Activated CD4-positive, alpha-beta T cell treated with anti-CD3 and anti-CD28 coated beads for 36 hours (primary cell): ENCODE results near the gene DNM2. TPM values are rescaled to one million over a fixed set of nuclear protein-coding genes. Genes with fewer than 3 reads are reported as not detected.
"Not testable (repeated sequence)": the region's sequence is repeated elsewhere in the genome, so short reads cannot be mapped to it uniquely, and the experiment has no call there.

Source experiments
- ATAC-seq: fragments of 200-7000 bp; cut with Tn5 transposase; one replicate; pipeline ENCODE4 v1.10.0; 2021; ENCODE audit warnings: mild to moderate bottlenecking, moderate library complexity
- CTCF ChIA-PET: fragments of 350-600 bp; sonication (Branson Sonifier 250); formaldehyde crosslinking; loops from one replicate; lab custom pipeline; 2021; ENCODE audit warnings: antibody characterized with exemption; lab: Charles Lee
- POLR2A ChIA-PET: fragments of 350-600 bp; sonication (Branson Sonifier 250); formaldehyde crosslinking; loops from one replicate; lab custom pipeline; 2021; ENCODE audit warnings: antibody characterized with exemption, inconsistent platforms; lab: Charles Lee
- DNase-seq: peaks from one replicate; pipeline ENCODE4 v3.0.0-alpha.2; 2020
- H3K27ac Mint-ChIP-seq: one replicate; pipeline ENCODE4 v1.8.0; 2021; ENCODE audit warnings: mixed read lengths
- H3K27me3 Mint-ChIP-seq: one replicate; pipeline ENCODE4 v1.8.0; 2021; ENCODE audit warnings: mixed read lengths
- H3K36me3 Mint-ChIP-seq: one replicate; pipeline ENCODE4 v1.8.0; 2021; ENCODE audit warnings: low read depth, mixed read lengths
- H3K4me1 Mint-ChIP-seq: one replicate; pipeline ENCODE4 v1.8.0; 2021; ENCODE audit warnings: mixed read lengths
- H3K4me3 Mint-ChIP-seq: one replicate; pipeline ENCODE4 v1.8.0; 2021; ENCODE audit warnings: mild to moderate bottlenecking, moderate library complexity, mixed read lengths
- H3K9me3 Mint-ChIP-seq: one replicate; pipeline ENCODE4 v1.8.0; 2021; ENCODE audit warnings: low read depth, mixed read lengths
- intact Hi-C, 2 experiments: fragments of 100-400 bp; cut with DNase I in 1 of 2; cut with micrococcal nuclease in 1 of 2; formaldehyde crosslinking; loops; one replicate each; pipeline versions ENCODE4 v1.14.2 to v1.15.1; 2022 to 2024; cut with DNase I, micrococcal nuclease
- total RNA-seq, 2 experiments: library from RNA; stranded (reverse); gene quantifications; one replicate each; pipeline ENCODE4 v1.2.3, GENCODE V29; 2021

The DNM2 gene
- total RNA-seq, 2 experiments from 2014 or later = 167 to 185 TPM

- H3K36me3 Mint-ChIP-seq = peaks cover 10% of the 10 kb centered on the region
- peak overlapping the region; percentile 99 for H3K27ac Mint-ChIP-seq
- peak overlapping the region; percentile 94 for H3K4me3 Mint-ChIP-seq
- DNase-seq (peak; percentile 93), ATAC-seq (peak; percentile 47)
- H3K4me1 Mint-ChIP-seq = peaks cover 15% of the 10 kb centered on the region
- intact Hi-C loops = loop anchor here (1.0 kb wide), 10 partner anchors 35 to 503 kb away; partner anchors contain the start of genes CARM1 (in 2 of the 2), ILF3 (in 1 of the 2), KRI1 (in 1 of the 2) and RAVER1 (in 1 of the 2)
- CTCF ChIA-PET = interaction anchor here (0.6 to 6.3 kb wide), 16 partner anchors 13 to 270 kb away, joined by 3 to 59 read pairs (median 4); partner anchors contain the start of genes CARM1, DNM2 and QTRT1
- no peaks in the 10 kb centered on the region for H3K27me3 Mint-ChIP-seq
- peaks cover 4% of the 10 kb centered on the region for H3K9me3 Mint-ChIP-seq
- POLR2A ChIA-PET = interaction anchor here (0.5 to 3.4 kb wide), 11 partner anchors 22 to 545 kb away, joined by 3 to 21 read pairs (median 4); partner anchors contain the start of genes DNM2, LDLR and QTRT1
Measured at GRCh38 chr19:10836479-10837330, 118.8 kb downstream of the DNM2 start.

GRCh38 chr19:10837649-10838048 lies 119.8 kb downstream of the DNM2 start:
- H3K9me3 Mint-ChIP-seq, H3K27ac Mint-ChIP-seq, H3K4me3 Mint-ChIP-seq, ATAC-seq, DNase-seq, POLR2A ChIA-PET, intact Hi-C loops, H3K27me3 Mint-ChIP-seq: not testable (repeated sequence)
- peaks cover 10% of the 10 kb centered on the region for H3K36me3 Mint-ChIP-seq
- H3K4me1 Mint-ChIP-seq = peaks cover 15% of the 10 kb centered on the region
- CTCF ChIA-PET = interaction anchor here (0.7 to 6.3 kb wide), 4 partner anchors 21 to 121 kb away, joined by 3 to 59 read pairs (median 10); partner anchors contain the start of gene DNM2

- DNase-seq = no peak
- Mint-ChIP-seq H3K36me3 (peaks cover 7% of the 10 kb centered on the region), H3K27me3 (no peaks in the 10 kb centered on the region), H3K4me3 (no peak overlapping the region), H3K27ac (no peak overlapping the region), H3K9me3 (peaks cover 4% of the 10 kb centered on the region), H3K4me1 (peaks cover 15% of the 10 kb centered on the region)
- POLR2A ChIA-PET = interaction anchor here (0.5 to 0.6 kb wide), 2 partner anchors 98 to 504 kb away, joined by 3 read pairs; no protein-coding TSS in a partner anchor
- CTCF ChIA-PET = interaction anchor here (1.0 to 6.3 kb wide), 4 partner anchors 10 to 139 kb away, joined by 3 to 59 read pairs (median 4); partner anchors contain the start of gene C19orf38
- intact Hi-C loops = no loop called here
- ATAC-seq = no peak
Measured at GRCh38 chr19:10838377-10838776, 120.5 kb downstream of the DNM2 start.

GRCh38 chr19:10839114-10840050 lies 121.5 kb downstream of the DNM2 start:
- Mint-ChIP-seq H3K27ac (no peak overlapping the region), H3K4me3 (no peak overlapping the region), H3K4me1 (peaks cover 15% of the 10 kb centered on the region), H3K36me3 (peaks cover 7% of the 10 kb centered on the region), H3K27me3 (no peaks in the 10 kb centered on the region), H3K9me3 (peaks cover 4% of the 10 kb centered on the region)
- no peak for DNase-seq
- intact Hi-C loops = no loop called here
- ATAC-seq = no peak
- ChIA-PET POLR2A (interaction anchor here (0.5 to 0.7 kb wide), 2 partner anchors 97 to 909 kb away, joined by 3 to 4 read pairs; no protein-coding TSS in a partner anchor), CTCF (interaction anchor here (0.6 to 6.3 kb wide), 5 partner anchors 9 to 140 kb away, joined by 3 to 59 read pairs (median 3); partner anchors contain the start of gene C19orf38)

GRCh38 chr19:10842788-10843187 lies 124.9 kb downstream of the DNM2 start:
- no peak overlapping the region for H3K27ac Mint-ChIP-seq
- H3K4me3 Mint-ChIP-seq = no peak overlapping the region
- no peaks in the 10 kb centered on the region for H3K27me3 Mint-ChIP-seq
- intact Hi-C loops = no loop called here
- peaks cover 5% of the 10 kb centered on the region for H3K36me3 Mint-ChIP-seq
- H3K9me3 Mint-ChIP-seq = peaks cover 5% of the 10 kb centered on the region
- ChIA-PET POLR2A (no interaction called here), CTCF (interaction anchor here (1.5 kb wide), 1 partner anchor 21 kb away, joined by 6 read pairs; no protein-coding TSS in a partner anchor)
- no peaks in the 10 kb centered on the region for H3K4me1 Mint-ChIP-seq
- no peak for DNase-seq
- no peak for ATAC-seq

GRCh38 chr19:10846500-10847202 lies 128.8 kb downstream of the DNM2 start:
- no peaks in the 10 kb centered on the region for H3K27me3 Mint-ChIP-seq
- peaks cover 5% of the 10 kb centered on the region for H3K36me3 Mint-ChIP-seq
- no peak overlapping the region for H3K27ac Mint-ChIP-seq
- H3K9me3 Mint-ChIP-seq = peaks cover 5% of the 10 kb centered on the region
- ATAC-seq (no peak), DNase-seq (no peak)
- intact Hi-C loops = no loop called here
- ChIA-PET POLR2A (interaction anchor here (0.6 to 0.7 kb wide), 2 partner anchors 209 to 1023 kb away, joined by 3 read pairs; no protein-coding TSS in a partner anchor), CTCF (interaction anchor here (0.5 to 1.4 kb wide), 6 partner anchors 8 to 28 kb away, joined by 3 to 7 read pairs (median 4); no protein-coding TSS in a partner anchor)
- peaks cover 6% of the 10 kb centered on the region for H3K4me1 Mint-ChIP-seq
- no peak overlapping the region for H3K4me3 Mint-ChIP-seq

GRCh38 chr19:10848230-10848856 lies 130.5 kb downstream of the DNM2 start, which contains the start of gene C19orf38:
Gene C19orf38 (plus strand): TSS chr19:10848415. CDS start chr19:10848509, 94 bp downstream.
- CTCF ChIA-PET = interaction anchor here (1.1 to 3.9 kb wide), 4 partner anchors 10 to 16 kb away, joined by 4 to 21 read pairs (median 6); partner anchors contain the start of gene TMED1
- Mint-ChIP-seq H3K27me3 (no peaks in the 10 kb centered on the region), H3K4me1 (peaks cover 6% of the 10 kb centered on the region), H3K36me3 (peaks cover 5% of the 10 kb centered on the region), H3K9me3 (peaks cover 5% of the 10 kb centered on the region), H3K4me3 (peak within 1 kb of the TSS; percentile 61), H3K27ac (peak within 1 kb of the TSS; percentile 72)
- POLR2A ChIA-PET = interaction anchor here (0.8 kb wide), 1 partner anchor 131 kb away, joined by 5 read pairs; the partner anchor contains the start of gene DNM2
- peak; percentile 35 for DNase-seq
- intact Hi-C loops = no loop called here
- peak; percentile 73 for ATAC-seq

GRCh38 chr19:10850631-10851030 lies 132.8 kb downstream of the DNM2 start:
- Mint-ChIP-seq H3K4me3 (no peak overlapping the region), H3K9me3 (peaks cover 5% of the 10 kb centered on the region), H3K4me1 (peaks cover 6% of the 10 kb centered on the region), H3K27ac (no peak overlapping the region), H3K27me3 (no peaks in the 10 kb centered on the region), H3K36me3 (peaks cover 5% of the 10 kb centered on the region)
- POLR2A ChIA-PET = no interaction called here
- no peak for ATAC-seq
- intact Hi-C loops = no loop called here
- CTCF ChIA-PET = interaction anchor here (1.0 to 3.9 kb wide), 4 partner anchors 11 to 112 kb away, joined by 4 to 21 read pairs (median 6); partner anchors contain the start of gene TMED1
- no peak for DNase-seq

GRCh38 chr19:10852098-10852800 lies 134.4 kb downstream of the DNM2 start:
- no peak for ATAC-seq
- intact Hi-C loops = no loop called here
- no peak overlapping the region for H3K27ac Mint-ChIP-seq
- peaks cover 6% of the 10 kb centered on the region for H3K4me1 Mint-ChIP-seq
- H3K4me3 Mint-ChIP-seq = no peak overlapping the region
- POLR2A ChIA-PET = no interaction called here
- H3K36me3 Mint-ChIP-seq = no peaks in the 10 kb centered on the region
- no peaks in the 10 kb centered on the region for H3K27me3 Mint-ChIP-seq
- DNase-seq = no peak
- no peaks in the 10 kb centered on the region for H3K9me3 Mint-ChIP-seq
- CTCF ChIA-PET = interaction anchor here (6.6 kb wide), 1 partner anchor 15 kb away, joined by 70 read pairs; the partner anchor contains the start of gene CARM1
